ENCODE measurements around the gene RGMA. TPM values are rescaled to one million over a fixed set of nuclear protein-coding genes. Genes with fewer than 3 reads are reported as not detected.

The RGMA gene
- total RNA-seq, 3 donors from 2014 or later, result 2.8 to 88.4 (median 10.6) TPM

- DNase-seq, result peak in 1 of 3 donors; percentile 16
- no peak for ATAC-seq
- TF ChIP-seq CTCF (IDR thresholded peaks at IDR 0.05), result no peak
- intact Hi-C loops (cut with DNase I, micrococcal nuclease), result no loop called here
- H3K36me3 ChIP-seq (ENCODE audit: low read depth), result no peaks in the 10 kb centered on the region
- no peaks in the 10 kb centered on the region for H3K9me3 ChIP-seq
- peaks cover 8% of the 10 kb centered on the region for H3K4me1 ChIP-seq (ENCODE audit: low read depth)
- H3K4me3 ChIP-seq, result no peak overlapping the region
These were observed 28.4 kb downstream of the RGMA start for GRCh38 chr15:93060336-93061248.

- ATAC-seq (no peak), DNase-seq (no peak)
- intact Hi-C loops (cut with DNase I, micrococcal nuclease), result no loop called here
- TF ChIP-seq CTCF (IDR thresholded peaks at IDR 0.05), result no peak
- H3K4me3 ChIP-seq, result no peak overlapping the region
- H3K4me1 ChIP-seq (ENCODE audit: low read depth), result peaks cover 8% of the 10 kb centered on the region
- H3K9me3 ChIP-seq, result no peaks in the 10 kb centered on the region
- no peaks in the 10 kb centered on the region for H3K36me3 ChIP-seq (ENCODE audit: low read depth)
These were observed 29.6 kb downstream of the RGMA start for GRCh38 chr15:93059442-93059841.

- intact Hi-C loops (cut with DNase I, micrococcal nuclease), result no loop called here
- peaks cover 8% of the 10 kb centered on the region for H3K4me1 ChIP-seq (ENCODE audit: low read depth)
- H3K4me3 ChIP-seq, result no peak overlapping the region
- H3K9me3 ChIP-seq, result no peaks in the 10 kb centered on the region
- no peak for TF ChIP-seq CTCF (IDR thresholded peaks at IDR 0.05)
- no peaks in the 10 kb centered on the region for H3K36me3 ChIP-seq (ENCODE audit: low read depth)
- ATAC-seq (no peak), DNase-seq (peak in 1 of 3 donors; percentile 4)
These were observed 30.0 kb downstream of the RGMA start for GRCh38 chr15:93058904-93059427.

- H3K9me3 ChIP-seq, result no peaks in the 10 kb centered on the region
- no peak for ATAC-seq
- TF ChIP-seq CTCF (IDR thresholded peaks at IDR 0.05), result no peak
- intact Hi-C loops (cut with DNase I, micrococcal nuclease), result no loop called here
- no peak overlapping the region for H3K4me3 ChIP-seq
- H3K36me3 ChIP-seq (ENCODE audit: low read depth), result no peaks in the 10 kb centered on the region
- no peak for DNase-seq
- H3K4me1 ChIP-seq (ENCODE audit: low read depth), result peaks cover 5% of the 10 kb centered on the region
These were observed 30.9 kb downstream of the RGMA start for GRCh38 chr15:93058128-93058527.

GRCh38 chr15:93057618-93058017, 31.4 kb downstream of the RGMA start:
- ATAC-seq (no peak), DNase-seq (no peak)
- Histone ChIP-seq H3K9me3 (no peaks in the 10 kb centered on the region), H3K4me1 (ENCODE audit: low read depth) (peaks cover 5% of the 10 kb centered on the region), H3K4me3 (no peak overlapping the region), H3K36me3 (ENCODE audit: low read depth) (no peaks in the 10 kb centered on the region)
- intact Hi-C loops (cut with DNase I, micrococcal nuclease), result no loop called here
- TF ChIP-seq CTCF (IDR thresholded peaks at IDR 0.05), result no peak
